Type B pancreatic cell (in vitro differentiated cells): Measurements from ENCODE around the gene MRPL18. TPM values are rescaled to one million over a fixed set of nuclear protein-coding genes. Genes with fewer than 3 reads are reported as not detected.

Experiments
- DNase-seq: peaks from one replicate; pipeline ENCODE4 v3.0.0; 2021; ENCODE audit warnings: mixed read lengths; ENCODE audit not compliant: unreplicated experiment; ENCODE audit errors: extremely low spot score
- H3K27ac Mint-ChIP-seq: 2 replicates; pipeline ENCODE4 v1.8.0; 2021; ENCODE audit warnings: mild to moderate bottlenecking, mixed read lengths
- H3K27me3 Mint-ChIP-seq: 2 replicates; pipeline ENCODE4 v1.8.0; 2021; ENCODE audit warnings: mixed read lengths
- H3K36me3 Mint-ChIP-seq: 2 replicates; pipeline ENCODE4 v1.8.0; 2021; ENCODE audit warnings: mixed read lengths
- H3K4me1 Mint-ChIP-seq: one replicate; pipeline ENCODE4 v1.8.0; 2021; ENCODE audit warnings: mixed read lengths; ENCODE audit not compliant: unreplicated experiment
- H3K4me3 Mint-ChIP-seq: 2 replicates; pipeline ENCODE4 v1.8.0; 2021; ENCODE audit warnings: mild to moderate bottlenecking, mixed read lengths
- H3K9me3 Mint-ChIP-seq: 2 replicates; pipeline ENCODE4 v1.8.0; 2021; ENCODE audit warnings: mixed read lengths
- total RNA-seq: library from RNA; stranded (reverse); gene quantifications from 2 replicates; pipeline ENCODE4 v1.2.1, GENCODE V29; 2021; ENCODE audit warnings: low replicate concordance
- TF ChIP-seq, protein P1 (sequence below): fragments of 200-600 bp; sonication (generic); conservative IDR thresholded peaks from 2 replicates; pipeline ENCODE4 v1.5.0; 2021; ENCODE audit warnings: antibody characterized with exemption, mild to moderate bottlenecking

MRPL18 gene
- total RNA-seq, 1 donor from 2014 or later = 59.1 TPM

DNA sequence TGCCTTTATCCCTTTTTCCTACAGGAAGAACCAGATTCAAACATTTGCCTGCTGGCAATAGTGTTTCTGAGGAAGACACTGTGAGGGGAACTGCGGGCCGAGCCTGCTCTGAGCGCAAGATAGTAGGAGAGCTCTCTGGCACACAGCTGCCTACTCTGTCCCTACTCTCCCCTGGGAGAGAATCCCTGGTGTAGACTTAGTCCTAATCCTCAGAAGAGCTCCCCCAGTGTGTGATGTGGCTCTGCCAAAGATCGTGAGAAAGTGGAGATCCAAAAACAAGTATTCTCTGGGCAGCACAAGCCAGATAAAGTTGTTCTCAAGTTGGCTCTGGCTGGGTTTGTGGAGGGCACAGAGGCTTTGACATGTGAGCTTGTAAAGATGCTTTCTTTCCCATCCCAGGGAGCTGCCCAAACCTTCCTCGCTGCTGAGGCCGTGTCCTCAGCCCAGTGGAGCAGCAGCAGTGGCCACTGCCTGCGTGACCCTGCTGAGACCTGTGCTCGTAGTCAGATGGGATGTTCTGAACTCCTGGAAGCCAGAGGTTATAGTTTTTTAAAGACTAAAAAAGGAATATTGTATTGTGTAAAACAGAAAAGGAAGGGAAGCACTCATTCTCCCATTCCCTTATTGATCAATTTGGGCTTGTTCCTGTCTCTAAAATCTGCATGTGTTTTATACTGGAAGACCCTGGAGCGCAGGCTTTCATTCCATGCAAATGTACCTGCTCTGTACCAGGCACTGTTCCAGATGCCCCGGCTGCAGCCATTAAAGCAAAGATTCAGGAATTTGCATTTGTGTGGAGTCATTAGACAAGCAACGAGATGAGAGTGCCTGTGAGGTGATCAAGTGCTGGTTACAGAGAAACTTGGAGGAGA is 40.5 kb downstream of the MRPL18 start:
- peaks cover 4% of the 10 kb centered on the region for H3K4me1 Mint-ChIP-seq
- no peak overlapping the region for H3K27ac Mint-ChIP-seq
- TF ChIP-seq, protein P1, sequence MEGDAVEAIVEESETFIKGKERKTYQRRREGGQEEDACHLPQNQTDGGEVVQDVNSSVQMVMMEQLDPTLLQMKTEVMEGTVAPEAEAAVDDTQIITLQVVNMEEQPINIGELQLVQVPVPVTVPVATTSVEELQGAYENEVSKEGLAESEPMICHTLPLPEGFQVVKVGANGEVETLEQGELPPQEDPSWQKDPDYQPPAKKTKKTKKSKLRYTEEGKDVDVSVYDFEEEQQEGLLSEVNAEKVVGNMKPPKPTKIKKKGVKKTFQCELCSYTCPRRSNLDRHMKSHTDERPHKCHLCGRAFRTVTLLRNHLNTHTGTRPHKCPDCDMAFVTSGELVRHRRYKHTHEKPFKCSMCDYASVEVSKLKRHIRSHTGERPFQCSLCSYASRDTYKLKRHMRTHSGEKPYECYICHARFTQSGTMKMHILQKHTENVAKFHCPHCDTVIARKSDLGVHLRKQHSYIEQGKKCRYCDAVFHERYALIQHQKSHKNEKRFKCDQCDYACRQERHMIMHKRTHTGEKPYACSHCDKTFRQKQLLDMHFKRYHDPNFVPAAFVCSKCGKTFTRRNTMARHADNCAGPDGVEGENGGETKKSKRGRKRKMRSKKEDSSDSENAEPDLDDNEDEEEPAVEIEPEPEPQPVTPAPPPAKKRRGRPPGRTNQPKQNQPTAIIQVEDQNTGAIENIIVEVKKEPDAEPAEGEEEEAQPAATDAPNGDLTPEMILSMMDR = no peak
- H3K9me3 Mint-ChIP-seq = no peaks in the 10 kb centered on the region
- no peak overlapping the region for H3K4me3 Mint-ChIP-seq
- no peaks in the 10 kb centered on the region for H3K36me3 Mint-ChIP-seq
- DNase-seq = no peak
- H3K27me3 Mint-ChIP-seq = peaks cover 10% of the 10 kb centered on the region

DNA sequence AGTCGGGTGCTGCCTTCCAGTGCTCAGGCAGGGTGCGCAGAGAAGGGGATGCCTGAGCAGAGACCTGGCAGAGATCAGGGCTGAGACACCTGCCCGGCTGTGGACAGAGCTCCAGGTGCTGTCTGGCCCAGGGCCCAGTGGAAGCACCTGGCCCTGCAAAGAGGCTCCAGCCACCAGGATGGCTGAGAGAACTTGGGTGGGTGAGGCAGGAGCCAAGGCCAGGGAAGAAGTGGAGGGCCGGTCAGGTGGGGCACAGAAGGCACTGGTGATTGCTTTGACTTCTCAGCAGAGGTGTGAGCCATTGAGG is 41.1 kb downstream of the MRPL18 start:
- no peak overlapping the region for H3K4me3 Mint-ChIP-seq
- TF ChIP-seq, protein P1 = no peak
- H3K27me3 Mint-ChIP-seq = peaks cover 10% of the 10 kb centered on the region
- DNase-seq = no peak
- peaks cover 4% of the 10 kb centered on the region for H3K4me1 Mint-ChIP-seq
- no peak overlapping the region for H3K27ac Mint-ChIP-seq
- H3K36me3 Mint-ChIP-seq = no peaks in the 10 kb centered on the region
- no peaks in the 10 kb centered on the region for H3K9me3 Mint-ChIP-seq

DNA sequence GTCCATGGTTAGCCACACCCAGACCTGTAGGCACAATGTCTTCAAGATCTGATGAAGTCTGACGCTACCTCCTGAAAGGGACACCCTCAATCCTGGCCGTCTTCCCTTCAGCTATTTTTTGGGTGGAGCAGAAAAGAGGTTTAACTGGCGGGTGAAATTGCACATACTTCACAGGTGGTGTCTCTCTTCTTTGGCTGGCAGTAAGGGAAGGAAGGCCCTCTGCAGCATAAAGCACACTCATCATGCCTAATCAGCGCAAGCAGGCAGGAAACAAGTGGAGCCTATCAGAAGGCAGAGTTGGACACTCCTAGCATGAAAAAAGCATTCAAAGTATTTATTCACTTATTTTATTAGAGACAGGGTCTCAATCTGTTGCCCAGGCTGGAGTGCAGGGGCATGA is 42.7 kb downstream of the MRPL18 start:
- H3K27me3 Mint-ChIP-seq = peaks cover 10% of the 10 kb centered on the region
- H3K4me1 Mint-ChIP-seq = peaks cover 4% of the 10 kb centered on the region
- H3K9me3 Mint-ChIP-seq = no peaks in the 10 kb centered on the region
- H3K27ac Mint-ChIP-seq = no peak overlapping the region
- TF ChIP-seq, protein P1 = no peak
- H3K36me3 Mint-ChIP-seq = no peaks in the 10 kb centered on the region
- DNase-seq = no peak
- no peak overlapping the region for H3K4me3 Mint-ChIP-seq

DNA sequence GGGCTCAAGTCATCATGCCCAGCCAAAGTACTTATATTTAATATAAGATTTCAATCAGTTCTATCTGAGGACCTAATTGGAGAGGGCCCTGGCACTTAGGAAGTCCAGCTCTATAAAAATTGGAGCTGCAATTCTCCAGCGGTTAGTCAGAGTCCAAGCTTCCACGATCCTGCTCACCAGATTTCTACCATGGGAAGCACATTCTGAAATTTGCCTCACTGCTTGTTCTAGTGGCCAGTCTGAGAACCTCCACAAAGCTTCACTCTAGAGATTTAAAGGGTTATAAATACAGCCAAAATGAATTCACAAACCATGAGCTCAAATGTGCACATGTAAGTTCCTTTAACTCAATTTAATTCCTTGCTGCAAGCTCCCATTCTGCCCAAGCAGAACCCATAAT is 43.3 kb downstream of the MRPL18 start:
- Mint-ChIP-seq H3K27ac (no peak overlapping the region), H3K27me3 (peaks cover 10% of the 10 kb centered on the region), H3K9me3 (no peaks in the 10 kb centered on the region), H3K4me1 (peaks cover 4% of the 10 kb centered on the region), H3K4me3 (no peak overlapping the region), H3K36me3 (no peaks in the 10 kb centered on the region)
- TF ChIP-seq, protein P1 = no peak
- DNase-seq = no peak

DNA sequence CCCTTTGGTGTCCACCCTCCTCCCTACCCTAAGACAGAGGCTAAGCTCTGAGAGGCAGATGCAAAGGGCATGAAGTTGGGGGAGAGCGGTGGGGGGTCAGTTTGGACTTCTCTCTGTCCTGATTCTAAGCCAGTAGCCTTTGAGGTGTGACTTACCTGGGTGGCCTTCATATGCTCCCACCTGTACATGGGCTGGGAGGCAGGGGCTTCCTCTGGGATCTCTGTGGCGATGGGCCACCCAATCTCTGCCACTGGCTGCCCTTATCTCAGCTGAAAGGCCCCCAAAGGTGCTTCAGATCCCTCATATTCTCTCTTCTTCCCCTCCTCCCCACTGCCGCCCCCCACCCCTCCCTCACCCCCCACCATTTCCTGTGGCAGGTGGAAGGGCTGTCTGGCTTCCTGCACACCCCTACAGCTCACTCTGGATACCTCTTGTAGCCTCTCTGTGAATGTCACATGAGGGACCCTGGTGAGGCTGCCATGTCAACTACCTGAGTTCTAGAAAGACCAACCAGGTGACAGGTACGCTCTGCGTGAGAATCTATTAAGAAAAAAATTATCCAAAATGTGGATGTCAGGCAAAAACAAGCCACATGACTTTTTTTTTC is 43.8 kb downstream of the MRPL18 start:
- peaks cover 10% of the 10 kb centered on the region for H3K27me3 Mint-ChIP-seq
- H3K9me3 Mint-ChIP-seq = no peaks in the 10 kb centered on the region
- TF ChIP-seq, protein P1 = no peak
- no peak overlapping the region for H3K4me3 Mint-ChIP-seq
- DNase-seq = no peak
- H3K36me3 Mint-ChIP-seq = no peaks in the 10 kb centered on the region
- peaks cover 4% of the 10 kb centered on the region for H3K4me1 Mint-ChIP-seq
- no peak overlapping the region for H3K27ac Mint-ChIP-seq
